ENCODE data around the gene TBX1. TPM values are rescaled to one million over a fixed set of nuclear protein-coding genes. Genes with fewer than 3 reads are reported as not detected.

TBX1 gene
- total and polyA plus RNA-seq, 2 experiments from 2014 or later, result 0.07 TPM; not detected in 1

DNA sequence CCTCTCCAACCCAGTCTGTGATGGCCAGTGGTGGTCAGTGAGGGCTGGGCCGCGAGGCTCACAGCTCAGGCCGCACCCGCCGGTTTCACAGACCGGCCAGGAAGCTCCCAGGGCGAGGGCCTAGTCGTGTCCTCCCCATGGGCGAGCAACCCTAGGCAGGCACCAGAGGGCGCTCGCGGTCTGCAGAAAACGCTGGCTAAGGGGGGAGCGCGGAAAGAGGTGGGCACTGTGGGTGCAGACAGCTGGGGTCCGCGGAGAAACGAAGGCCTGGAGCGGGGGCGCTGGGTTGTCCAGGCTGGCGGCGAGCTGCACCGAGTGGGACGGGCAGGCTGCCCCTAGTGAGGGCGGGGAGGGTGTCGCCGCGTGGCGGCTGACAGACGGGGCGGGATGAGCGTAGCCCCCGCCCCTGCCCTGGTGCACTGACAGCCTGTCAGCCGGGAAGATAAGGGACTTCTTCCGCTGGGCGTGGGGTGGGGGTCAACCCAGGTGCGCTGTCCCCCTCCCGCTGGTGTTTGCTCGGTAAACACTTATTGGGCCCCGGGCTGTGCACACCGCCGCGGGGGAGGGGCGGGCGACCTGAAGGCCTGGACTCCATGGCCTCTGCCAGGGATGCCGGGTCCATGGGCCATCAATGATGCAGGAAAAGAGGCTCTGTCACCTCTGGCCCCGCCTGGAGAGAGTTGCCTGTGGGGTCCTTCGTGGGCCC is 29.8 kb upstream of the TBX1 start:
- TF ChIP-seq, protein P1, sequence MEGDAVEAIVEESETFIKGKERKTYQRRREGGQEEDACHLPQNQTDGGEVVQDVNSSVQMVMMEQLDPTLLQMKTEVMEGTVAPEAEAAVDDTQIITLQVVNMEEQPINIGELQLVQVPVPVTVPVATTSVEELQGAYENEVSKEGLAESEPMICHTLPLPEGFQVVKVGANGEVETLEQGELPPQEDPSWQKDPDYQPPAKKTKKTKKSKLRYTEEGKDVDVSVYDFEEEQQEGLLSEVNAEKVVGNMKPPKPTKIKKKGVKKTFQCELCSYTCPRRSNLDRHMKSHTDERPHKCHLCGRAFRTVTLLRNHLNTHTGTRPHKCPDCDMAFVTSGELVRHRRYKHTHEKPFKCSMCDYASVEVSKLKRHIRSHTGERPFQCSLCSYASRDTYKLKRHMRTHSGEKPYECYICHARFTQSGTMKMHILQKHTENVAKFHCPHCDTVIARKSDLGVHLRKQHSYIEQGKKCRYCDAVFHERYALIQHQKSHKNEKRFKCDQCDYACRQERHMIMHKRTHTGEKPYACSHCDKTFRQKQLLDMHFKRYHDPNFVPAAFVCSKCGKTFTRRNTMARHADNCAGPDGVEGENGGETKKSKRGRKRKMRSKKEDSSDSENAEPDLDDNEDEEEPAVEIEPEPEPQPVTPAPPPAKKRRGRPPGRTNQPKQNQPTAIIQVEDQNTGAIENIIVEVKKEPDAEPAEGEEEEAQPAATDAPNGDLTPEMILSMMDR (IDR thresholded peaks at IDR 0.05; ENCODE audit: poor library complexity), result peak; percentile 100
- TF ChIP-seq EZH2 (IDR thresholded peaks at IDR 0.05; ENCODE audit: borderline replicate concordance) (no peak), EZH2phosphoT487 (IDR thresholded peaks at IDR 0.05; ENCODE audit: low read depth, severe bottlenecking, unreplicated experiment) (no peak)
- no peaks in the 10 kb centered on the region for H3K9me3 ChIP-seq (ENCODE audit: low read depth)
- H3K4me1 ChIP-seq (ENCODE audit: insufficient read depth), result no peaks in the 10 kb centered on the region
- WGBS (ENCODE audit: low lambda C conversion rate, missing lambda C conversion rate), result 8% methylated on average over 36 of the region's 48 CpGs
- no peak overlapping the region for H3K27ac ChIP-seq
- H3K4me3 ChIP-seq, result peak overlapping the region; percentile 44
- H2AFZ ChIP-seq, result peak overlapping the region; percentile 53
- H3K79me2 ChIP-seq, result no peaks in the 10 kb centered on the region
- peak overlapping the region; percentile 90 for H3K4me2 ChIP-seq
- H3K9me2 ChIP-seq (replicated peaks; ENCODE audit: insufficient read depth), result no peaks in the 10 kb centered on the region
- no peaks in the 10 kb centered on the region for H3K36me3 ChIP-seq (replicated peaks; ENCODE audit: insufficient read depth, low read depth)
- H3K27me3 ChIP-seq, result peaks cover 11% of the 10 kb centered on the region
- peak; percentile 89 for DNase-seq (ENCODE audit: low spot score)
- H4K20me1 ChIP-seq (ENCODE audit: insufficient read depth, poor library complexity, severe bottlenecking), result no peaks in the 10 kb centered on the region

DNA sequence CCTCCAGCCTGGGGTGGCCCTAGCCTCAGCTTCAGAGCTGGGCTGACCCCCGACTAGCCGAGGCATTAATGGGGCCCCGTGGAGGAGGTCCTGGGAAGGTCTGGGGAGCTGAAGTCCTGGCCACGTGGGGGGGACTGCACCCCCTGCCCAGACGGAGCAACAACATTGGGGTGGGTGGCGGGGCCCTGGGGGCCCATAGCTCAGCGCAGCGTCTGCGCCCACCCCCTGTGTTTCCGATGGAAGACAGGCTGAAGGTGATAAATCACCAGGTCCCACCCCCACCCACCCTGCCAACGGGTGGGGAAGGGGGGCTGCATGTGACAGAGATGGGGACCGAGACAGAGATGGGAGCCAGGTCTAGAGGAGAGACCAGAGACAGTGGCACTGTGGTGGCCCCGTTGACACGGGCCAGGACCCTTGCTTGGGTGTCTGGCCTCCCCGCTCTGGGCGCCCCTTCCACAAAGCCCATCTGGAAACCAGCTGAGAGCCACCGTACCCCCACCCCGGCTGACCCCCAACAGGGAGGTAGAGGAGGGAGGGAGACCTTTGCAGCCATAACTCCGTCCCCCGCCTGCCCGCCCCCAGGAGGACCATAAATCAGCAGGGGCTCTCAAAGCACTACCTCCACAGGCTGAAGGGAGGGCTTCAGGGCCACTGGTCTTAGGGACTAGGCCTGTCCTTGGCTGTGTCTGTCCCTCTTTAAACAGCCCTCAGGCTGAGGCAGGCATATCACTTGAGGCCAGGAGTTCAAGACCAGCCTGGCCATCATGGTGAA is 29.0 kb upstream of the TBX1 start:
- H3K9me2 ChIP-seq (replicated peaks; ENCODE audit: insufficient read depth), result no peaks in the 10 kb centered on the region
- H3K79me2 ChIP-seq, result no peaks in the 10 kb centered on the region
- peaks cover 11% of the 10 kb centered on the region for H3K27me3 ChIP-seq
- TF ChIP-seq EZH2 (IDR thresholded peaks at IDR 0.05; ENCODE audit: borderline replicate concordance), result no peak
- TF ChIP-seq, protein P1 (IDR thresholded peaks at IDR 0.05; ENCODE audit: poor library complexity), result no peak
- TF ChIP-seq EZH2phosphoT487 (IDR thresholded peaks at IDR 0.05; ENCODE audit: low read depth, severe bottlenecking, unreplicated experiment), result no peak
- H4K20me1 ChIP-seq (ENCODE audit: insufficient read depth, poor library complexity, severe bottlenecking), result no peaks in the 10 kb centered on the region
- no peaks in the 10 kb centered on the region for H3K9me3 ChIP-seq (ENCODE audit: low read depth)
- H2AFZ ChIP-seq, result no peak overlapping the region
- H3K4me1 ChIP-seq (ENCODE audit: insufficient read depth), result no peaks in the 10 kb centered on the region
- H3K27ac ChIP-seq, result no peak overlapping the region
- WGBS (ENCODE audit: low lambda C conversion rate, missing lambda C conversion rate), result 82% methylated on average over 13 of the region's 21 CpGs
- DNase-seq (ENCODE audit: low spot score), result no peak
- no peak overlapping the region for H3K4me3 ChIP-seq
- H3K36me3 ChIP-seq (replicated peaks; ENCODE audit: insufficient read depth, low read depth), result no peaks in the 10 kb centered on the region
- no peak overlapping the region for H3K4me2 ChIP-seq

DNA sequence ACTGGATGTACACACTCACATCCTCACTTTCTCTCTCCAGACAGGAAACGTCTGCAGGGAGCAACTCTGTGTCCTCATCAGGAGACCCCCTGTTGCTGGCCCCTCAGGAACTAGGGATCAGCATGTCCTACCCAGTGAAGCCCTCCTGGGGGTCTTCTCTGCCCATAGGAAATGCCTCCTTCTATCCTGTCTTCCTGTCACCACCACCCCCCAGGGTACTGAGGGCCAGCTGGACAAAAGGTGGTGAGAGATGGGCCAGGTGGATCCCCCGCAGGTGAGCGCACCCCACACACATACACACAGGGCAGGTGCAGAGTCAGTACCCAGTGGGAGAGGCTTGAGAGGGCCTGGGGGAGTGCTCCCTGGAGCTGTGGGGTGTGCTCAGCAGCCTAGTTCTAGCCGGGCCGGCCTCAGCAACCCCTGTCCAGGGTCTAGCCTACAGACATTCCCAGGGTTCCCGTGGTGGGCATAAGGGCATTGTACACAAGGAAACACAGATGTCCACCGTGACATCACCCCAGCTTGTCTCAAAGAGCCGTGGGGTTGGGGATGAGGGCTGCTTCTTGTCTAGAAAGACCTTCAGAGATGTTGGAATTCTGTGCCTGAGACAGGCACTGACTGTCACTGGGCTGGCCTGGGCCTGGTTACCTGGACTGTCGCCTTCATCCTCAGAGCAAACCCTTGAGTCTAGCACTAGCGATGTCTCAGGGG is 28.0 kb upstream of the TBX1 start:
- Histone ChIP-seq H3K4me1 (ENCODE audit: insufficient read depth) (no peaks in the 10 kb centered on the region), H3K27me3 (peaks cover 11% of the 10 kb centered on the region)
- 87% methylated on average over 10 of the region's 10 CpGs for WGBS (ENCODE audit: low lambda C conversion rate, missing lambda C conversion rate)

More for the DNA sequence above, 28.0 kb upstream of the TBX1 start:
- TF ChIP-seq EZH2phosphoT487 (IDR thresholded peaks at IDR 0.05; ENCODE audit: low read depth, severe bottlenecking, unreplicated experiment) (no peak), EZH2 (IDR thresholded peaks at IDR 0.05; ENCODE audit: borderline replicate concordance) (no peak)
- TF ChIP-seq, protein P1 (IDR thresholded peaks at IDR 0.05; ENCODE audit: poor library complexity), result no peak
- DNase-seq (ENCODE audit: low spot score), result no peak
- H3K27ac ChIP-seq, result no peak overlapping the region
- no peak overlapping the region for H3K4me2 ChIP-seq
- no peak overlapping the region for H3K4me3 ChIP-seq
- H3K79me2 ChIP-seq, result no peaks in the 10 kb centered on the region
- H3K9me3 ChIP-seq (ENCODE audit: low read depth), result no peaks in the 10 kb centered on the region
- H3K9me2 ChIP-seq (replicated peaks; ENCODE audit: insufficient read depth), result no peaks in the 10 kb centered on the region
- no peaks in the 10 kb centered on the region for H3K36me3 ChIP-seq (replicated peaks; ENCODE audit: insufficient read depth, low read depth)
- no peaks in the 10 kb centered on the region for H4K20me1 ChIP-seq (ENCODE audit: insufficient read depth, poor library complexity, severe bottlenecking)
- H2AFZ ChIP-seq, result no peak overlapping the region

Measured in hepatocyte (in vitro differentiated cells).